Naive B cell (primary cell): ENCODE measurements around the gene BUD23. TPM values are rescaled to one million over a fixed set of nuclear protein-coding genes. Genes with fewer than 3 reads are reported as not detected.
"Not testable (repeated sequence)": the region's sequence is repeated elsewhere in the genome, so short reads cannot be mapped to it uniquely, and the experiment has no call there.

Experiments used
- ATAC-seq, 2 donors: fragments of 150-1000 bp; cut with Tn5 transposase; 2 replicates each; pipeline ENCODE4 v1.10.0; 2021; ENCODE audit warnings: low read depth in 2 of 2, mild to moderate bottlenecking in 2 of 2, moderate library complexity in 2 of 2
- DNase-seq: peaks from one replicate; pipeline ENCODE4 v3.0.0; 2022
- H3K27ac Mint-ChIP-seq, 6 donors: one replicate each; pipeline ENCODE4 v1.8.0; 2020 to 2022; ENCODE audit warnings: mild to moderate bottlenecking in 6 of 6, mixed read lengths in 6 of 6, moderate library complexity in 5 of 6, inconsistent platforms in 2 of 6
- H3K27me3 Mint-ChIP-seq, 3 donors: one replicate each; pipeline ENCODE4 v1.8.0; 2021 to 2022; ENCODE audit warnings: mixed read lengths in 3 of 3, mild to moderate bottlenecking in 1 of 3
- H3K36me3 Mint-ChIP-seq, 2 donors: one replicate each; pipeline ENCODE4 v1.8.0; 2020 to 2022; ENCODE audit warnings: mixed read lengths in 2 of 2, inconsistent platforms in 1 of 2, mild to moderate bottlenecking in 1 of 2
- H3K4me1 Mint-ChIP-seq, 3 donors: one replicate each; pipeline ENCODE4 v1.8.0; 2020 to 2022; ENCODE audit warnings: mixed read lengths in 3 of 3, inconsistent platforms in 1 of 3, mild to moderate bottlenecking in 1 of 3, moderate library complexity in 1 of 3
- H3K4me3 Mint-ChIP-seq, 8 donors: one replicate each; pipeline ENCODE4 v1.8.0; 2020 to 2022; ENCODE audit warnings: mild to moderate bottlenecking in 8 of 8, mixed read lengths in 8 of 8, moderate library complexity in 8 of 8, inconsistent platforms in 2 of 8
- H3K9me3 Mint-ChIP-seq, 7 donors: one replicate each; pipeline ENCODE4 v1.8.0; 2020 to 2022; ENCODE audit warnings: mixed read lengths in 7 of 7, mild to moderate bottlenecking in 5 of 7, inconsistent platforms in 2 of 7, moderate library complexity in 1 of 7
- polyA plus RNA-seq, 6 donors: library from polyadenylated mRNA; unstranded; fragments of 300-500 nt; fragmentation: Illumina TruSeq; gene quantifications; one replicate each; pipeline ENCODE4 v1.2.3, GENCODE V29; 2021; ENCODE audit warnings: low read depth in 6 of 6

The BUD23 gene
- polyA plus RNA-seq, 6 donors from 2014 or later = 129 to 249 (median 148) TPM

DNA sequence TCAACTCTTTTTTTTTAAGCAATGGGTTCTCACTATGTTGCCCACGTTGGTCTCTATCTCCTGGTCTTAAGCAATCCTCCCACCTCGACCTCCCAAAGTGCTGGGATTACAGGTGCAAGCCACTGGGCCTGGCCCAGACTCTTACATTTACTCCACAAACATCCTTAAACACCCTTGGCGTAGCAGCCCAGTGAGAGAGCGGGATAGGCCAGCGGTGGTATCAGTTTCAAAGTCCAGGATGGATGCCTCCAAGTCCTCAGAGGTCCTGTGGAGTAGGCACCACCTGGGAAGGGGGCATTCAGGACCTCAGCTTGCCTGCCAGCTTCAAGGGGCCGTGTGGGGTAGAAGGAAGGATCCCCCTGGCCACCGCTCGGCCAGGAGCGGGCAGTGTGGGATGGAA is 33.8 kb upstream of the BUD23 start:
- no peak for DNase-seq
- Mint-ChIP-seq H3K27me3 (peaks cover 57 to 82% (median 73%) of the 10 kb centered on the region in 3 donors), H3K36me3 (peaks cover 0 to 19% of the 10 kb centered on the region in 2 donors), H3K4me1 (peaks cover 16 to 19% (median 17%) of the 10 kb centered on the region in 3 donors), H3K9me3 (no peaks in the 10 kb centered on the region), H3K4me3 (peak overlapping the region in 7 of 8 donors; percentile 36 to 88 (median 61)), H3K27ac (no peak overlapping the region)
- no peak for ATAC-seq

DNA sequence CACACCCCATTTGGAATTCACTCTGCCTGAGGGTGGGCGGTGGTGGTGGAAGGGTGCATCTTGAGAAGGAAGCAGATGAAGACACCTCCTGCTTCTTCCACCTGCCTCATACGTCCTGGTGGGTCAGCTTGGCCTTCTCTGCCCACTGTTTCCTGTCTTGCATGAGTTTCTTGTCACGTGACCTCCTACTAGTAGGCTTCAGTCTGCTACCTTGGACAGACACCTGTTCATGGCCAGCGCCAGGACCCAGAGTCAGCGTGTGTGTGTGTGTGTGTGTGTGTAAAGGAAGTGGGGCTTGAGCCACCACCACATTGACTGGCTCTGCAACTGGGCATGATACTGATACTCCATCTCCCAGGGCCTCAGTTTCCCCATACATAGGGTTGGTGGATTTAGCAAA is 32.9 kb upstream of the BUD23 start:
- Mint-ChIP-seq H3K27me3 (peaks cover 50 to 79% (median 71%) of the 10 kb centered on the region in 3 donors), H3K4me3 (peak overlapping the region in 1 of 8 donors; percentile 65), H3K9me3 (peaks cover 0 to 3% (median 0%) of the 10 kb centered on the region in 7 donors), H3K4me1 (peaks cover 16 to 19% (median 17%) of the 10 kb centered on the region in 3 donors), H3K27ac (no peak overlapping the region), H3K36me3 (peaks cover 0 to 19% of the 10 kb centered on the region in 2 donors)
- DNase-seq = no peak
- no peak for ATAC-seq

DNA sequence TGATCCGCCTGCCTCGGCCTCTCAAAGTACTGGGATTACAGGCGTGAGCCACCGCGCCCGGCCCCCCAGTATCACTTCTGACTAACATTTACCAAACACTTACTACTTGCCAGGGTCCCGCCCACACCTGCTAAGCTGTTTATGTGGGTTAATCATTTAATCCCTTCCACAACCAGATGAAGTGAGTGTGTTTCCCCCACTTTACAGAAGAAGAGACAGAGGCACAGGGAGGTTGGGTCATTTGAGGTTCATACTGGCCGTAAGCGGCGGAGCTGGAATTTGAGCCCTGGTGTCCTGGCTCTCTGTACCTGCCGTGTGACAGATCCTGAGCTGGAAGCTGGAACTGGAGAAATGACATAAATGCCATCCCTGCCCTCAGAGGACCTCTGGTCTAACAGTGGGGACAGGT is 30.9 kb upstream of the BUD23 start:
- Mint-ChIP-seq H3K4me1 (peaks cover 13 to 19% (median 17%) of the 10 kb centered on the region in 3 donors), H3K36me3 (peaks cover 0 to 19% of the 10 kb centered on the region in 2 donors), H3K27ac (peak overlapping the region in 1 of 6 donors; percentile 81), H3K4me3 (no peak overlapping the region), H3K9me3 (peaks cover 0 to 3% (median 0%) of the 10 kb centered on the region in 7 donors), H3K27me3 (peaks cover 41 to 59% (median 56%) of the 10 kb centered on the region in 3 donors)
- DNase-seq = no peak
- ATAC-seq = no peak

DNA sequence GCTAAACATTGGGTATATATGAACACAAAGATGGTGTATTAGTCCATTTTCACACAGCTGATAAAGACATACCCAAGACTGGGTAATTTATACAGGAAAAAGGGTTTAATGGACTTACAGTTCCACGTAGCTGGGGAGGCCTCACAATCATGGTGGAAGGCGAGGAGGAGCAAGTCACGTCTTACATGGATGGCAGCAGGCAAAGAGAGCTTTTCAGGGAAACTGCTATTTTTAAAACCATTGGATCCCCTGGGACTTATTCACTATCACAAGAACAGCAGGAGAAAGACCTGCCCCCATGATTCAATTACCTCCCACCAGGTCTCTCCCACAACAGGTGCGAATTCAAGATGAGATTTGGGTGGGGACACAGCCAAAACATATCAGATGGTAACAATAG is 28.1 kb upstream of the BUD23 start:
- not testable (repeated sequence) for H3K36me3 Mint-ChIP-seq, DNase-seq, H3K27ac Mint-ChIP-seq, H3K4me1 Mint-ChIP-seq, ATAC-seq, H3K9me3 Mint-ChIP-seq, H3K4me3 Mint-ChIP-seq
- H3K27me3 Mint-ChIP-seq = peaks cover 31 to 44% (median 38%) of the 10 kb centered on the region in 3 donors

DNA sequence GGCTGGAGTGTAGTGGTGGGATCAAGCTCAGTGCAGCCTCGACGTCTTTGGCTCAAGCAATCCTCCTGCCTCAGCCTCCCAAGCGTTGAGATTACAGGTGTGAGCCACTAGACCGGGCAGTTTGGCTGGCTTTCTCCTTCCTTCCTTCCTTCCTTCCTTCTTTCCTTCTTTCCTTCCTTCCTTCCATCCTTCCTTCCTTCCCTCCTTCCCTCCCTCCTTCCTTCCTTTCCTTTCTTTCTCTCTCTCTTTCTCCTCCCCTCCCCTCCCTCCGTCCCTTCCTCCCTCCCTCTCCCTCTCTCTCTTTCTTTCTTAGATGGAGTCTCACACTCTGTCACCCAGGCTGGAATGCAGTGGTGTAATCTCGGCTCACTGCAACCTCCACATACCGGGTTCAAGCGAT is 23.4 kb upstream of the BUD23 start:
- Mint-ChIP-seq H3K36me3 (peaks cover 7 to 10% of the 10 kb centered on the region in 2 donors), H3K27ac (no peak overlapping the region), H3K4me3 (no peak overlapping the region), H3K9me3 (peaks cover 6 to 11% (median 8%) of the 10 kb centered on the region in 7 donors), H3K27me3 (peaks cover 33 to 50% (median 47%) of the 10 kb centered on the region in 3 donors), H3K4me1 (peaks cover 0 to 5% (median 0%) of the 10 kb centered on the region in 3 donors)
- ATAC-seq (no peak), DNase-seq (no peak)

DNA sequence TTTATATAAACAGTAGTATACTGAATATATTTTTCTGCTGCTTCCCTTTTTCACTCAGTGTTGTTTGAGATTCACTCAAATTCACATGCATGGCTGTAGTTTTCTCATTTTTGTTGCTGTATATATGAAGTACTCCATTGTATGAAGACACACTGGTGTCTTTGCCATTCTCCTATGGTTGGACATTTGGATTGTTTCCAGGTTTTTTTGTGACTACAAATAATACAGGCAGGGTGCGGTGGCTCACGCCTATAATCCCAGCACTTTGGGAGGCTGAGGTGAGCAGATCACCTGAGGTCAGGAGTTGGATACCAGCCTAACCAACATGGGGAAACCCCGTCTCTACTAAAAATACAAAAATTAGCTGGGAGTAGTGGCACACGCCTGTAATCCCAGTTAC is 22.8 kb upstream of the BUD23 start:
- Mint-ChIP-seq H3K9me3 (peaks cover 6 to 11% (median 8%) of the 10 kb centered on the region in 7 donors), H3K27me3 (peaks cover 39 to 48% (median 47%) of the 10 kb centered on the region in 3 donors)
- not testable (repeated sequence) for DNase-seq, H3K4me1 Mint-ChIP-seq, ATAC-seq, H3K4me3 Mint-ChIP-seq, H3K36me3 Mint-ChIP-seq, H3K27ac Mint-ChIP-seq

DNA sequence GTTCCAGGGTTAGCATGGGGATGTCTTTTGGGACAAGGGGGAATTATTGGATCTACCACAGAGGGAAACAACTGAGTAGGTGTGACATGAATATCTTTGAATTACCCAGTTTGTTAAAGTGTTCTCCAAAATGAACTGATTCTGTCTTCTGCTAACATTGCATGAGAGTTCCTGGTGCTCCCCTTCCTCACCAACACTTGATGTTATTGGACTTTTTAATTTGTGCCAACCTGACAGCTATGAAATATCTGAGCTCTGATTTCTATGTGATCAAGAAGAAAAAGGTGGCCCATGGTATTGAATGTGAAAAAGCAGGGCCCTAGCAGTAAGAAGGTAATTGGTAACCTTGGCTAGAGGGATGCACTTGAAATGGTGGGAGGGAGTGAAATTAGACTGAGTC is 20.4 kb upstream of the BUD23 start:
- Mint-ChIP-seq H3K4me1 (peaks cover 0 to 5% (median 0%) of the 10 kb centered on the region in 3 donors), H3K9me3 (peaks cover 6 to 11% (median 8%) of the 10 kb centered on the region in 7 donors), H3K36me3 (peaks cover 7 to 10% of the 10 kb centered on the region in 2 donors), H3K27ac (no peak overlapping the region), H3K27me3 (peaks cover 38 to 56% (median 53%) of the 10 kb centered on the region in 3 donors), H3K4me3 (no peak overlapping the region)
- no peak for DNase-seq
- no peak for ATAC-seq

DNA sequence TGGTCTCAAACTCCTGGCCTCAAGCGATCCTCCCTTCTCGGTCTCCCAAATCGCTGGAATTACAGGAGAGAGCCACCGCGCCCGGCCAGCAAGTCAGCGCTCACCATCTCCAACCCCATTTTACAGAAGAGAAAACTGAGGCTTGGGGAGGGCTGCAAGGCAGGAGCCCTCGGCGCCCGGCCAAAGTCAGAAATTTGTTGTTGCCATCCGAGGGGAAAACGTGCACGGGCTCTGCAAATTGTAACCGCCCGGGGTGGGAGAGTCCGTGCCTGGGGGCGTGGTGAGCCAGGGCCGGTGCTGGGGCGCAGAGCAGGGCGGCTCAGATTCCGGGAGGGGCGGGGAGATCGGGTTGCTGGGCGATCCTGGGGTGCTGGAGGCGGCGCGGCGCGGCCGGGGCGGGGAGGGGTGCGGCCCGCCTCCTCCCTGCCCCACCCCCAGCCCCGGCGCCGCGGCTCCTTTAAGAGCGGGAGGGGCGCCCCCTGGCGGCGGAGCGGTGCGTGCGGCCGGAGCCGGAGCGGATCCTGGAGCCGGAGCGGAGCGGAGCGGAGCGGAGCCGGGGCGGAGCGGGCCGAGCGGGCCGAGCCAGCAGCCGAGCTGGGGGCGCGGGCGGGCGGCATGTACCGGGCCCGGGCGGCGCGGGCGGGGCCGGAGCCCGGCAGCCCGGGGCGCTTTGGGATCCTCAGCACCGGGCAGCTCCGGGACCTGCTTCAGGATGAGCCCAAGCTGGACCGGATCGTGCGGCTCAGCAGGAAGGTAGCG is 15.9 kb upstream of the BUD23 start, which contains the start of gene VPS37D:
Gene VPS37D, plus strand, starts transcription at position 488 of the 759 bp plus-strand sequence. Its CDS starts 128 bp downstream, at position 616.
- H3K36me3 Mint-ChIP-seq = peaks cover 7 to 10% of the 10 kb centered on the region in 2 donors
- peak; percentile 91 for DNase-seq
- peaks cover 11 to 13% (median 13%) of the 10 kb centered on the region in 3 donors for H3K4me1 Mint-ChIP-seq
- H3K9me3 Mint-ChIP-seq = peaks cover 4 to 10% (median 8%) of the 10 kb centered on the region in 7 donors
- H3K27me3 Mint-ChIP-seq = peaks cover 27 to 52% (median 49%) of the 10 kb centered on the region in 3 donors
- H3K4me3 Mint-ChIP-seq = peak within 1 kb of the TSS; percentile 74 to 94 (median 86)
- ATAC-seq = peak; percentile 89 to 90
- H3K27ac Mint-ChIP-seq = peak within 1 kb of the TSS; percentile 66 to 89 (median 76)

GRCh38 chr7:73668103-73668885 is 15.1 kb upstream of the BUD23 start:
- peaks cover 22 to 45% (median 42%) of the 10 kb centered on the region in 3 donors for H3K27me3 Mint-ChIP-seq
- no peak for DNase-seq
- peaks cover 11 to 13% (median 13%) of the 10 kb centered on the region in 3 donors for H3K4me1 Mint-ChIP-seq
- H3K4me3 Mint-ChIP-seq = peak overlapping the region; percentile 72 to 94 (median 84)
- no peak for ATAC-seq
- peaks cover 2 to 4% of the 10 kb centered on the region in 2 donors for H3K36me3 Mint-ChIP-seq
- peak overlapping the region in 5 of 6 donors; percentile 47 to 89 (median 75) for H3K27ac Mint-ChIP-seq
- H3K9me3 Mint-ChIP-seq = peaks cover under 1 to 3% (median 2%) of the 10 kb centered on the region in 7 donors

DNA sequence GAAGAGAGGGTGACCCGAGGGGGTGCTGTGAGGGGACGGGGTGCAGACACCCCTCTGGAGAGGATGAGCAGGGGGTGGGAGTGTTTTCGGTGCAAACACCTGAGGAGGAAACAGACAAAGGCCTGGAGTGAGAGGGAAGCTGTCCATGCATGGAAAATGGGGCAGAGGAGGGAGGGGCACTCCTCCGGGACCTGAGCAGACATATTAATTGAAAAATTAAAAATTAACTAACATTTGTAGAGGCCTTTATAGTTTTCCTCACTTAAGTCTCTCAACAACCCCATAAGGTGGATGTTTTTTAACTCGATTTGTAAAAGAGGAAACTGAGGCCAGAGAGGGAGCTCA is 14.5 kb upstream of the BUD23 start:
- Mint-ChIP-seq H3K4me1 (peaks cover 11 to 13% (median 13%) of the 10 kb centered on the region in 3 donors), H3K9me3 (peaks cover 0 to 1% (median 0%) of the 10 kb centered on the region in 7 donors), H3K27me3 (peaks cover 19 to 40% (median 36%) of the 10 kb centered on the region in 3 donors), H3K27ac (peak overlapping the region in 1 of 6 donors; percentile 10), H3K4me3 (peak overlapping the region; percentile 72 to 94 (median 84)), H3K36me3 (no peaks in the 10 kb centered on the region)
- ATAC-seq (no peak), DNase-seq (no peak)

- DNase-seq (no peak), ATAC-seq (no peak)
- H3K9me3 Mint-ChIP-seq = peaks cover 0 to 1% (median 0%) of the 10 kb centered on the region in 7 donors
- H3K27me3 Mint-ChIP-seq = peaks cover 15 to 36% (median 32%) of the 10 kb centered on the region in 3 donors
- peaks cover 9 to 13% (median 11%) of the 10 kb centered on the region in 3 donors for H3K4me1 Mint-ChIP-seq
- peak overlapping the region in 2 of 8 donors; percentile 21 to 54 for H3K4me3 Mint-ChIP-seq
- no peaks in the 10 kb centered on the region for H3K36me3 Mint-ChIP-seq
- no peak overlapping the region for H3K27ac Mint-ChIP-seq
Observed at GRCh38 chr7:73669288-73669701, 14.1 kb upstream of the BUD23 start.

DNA sequence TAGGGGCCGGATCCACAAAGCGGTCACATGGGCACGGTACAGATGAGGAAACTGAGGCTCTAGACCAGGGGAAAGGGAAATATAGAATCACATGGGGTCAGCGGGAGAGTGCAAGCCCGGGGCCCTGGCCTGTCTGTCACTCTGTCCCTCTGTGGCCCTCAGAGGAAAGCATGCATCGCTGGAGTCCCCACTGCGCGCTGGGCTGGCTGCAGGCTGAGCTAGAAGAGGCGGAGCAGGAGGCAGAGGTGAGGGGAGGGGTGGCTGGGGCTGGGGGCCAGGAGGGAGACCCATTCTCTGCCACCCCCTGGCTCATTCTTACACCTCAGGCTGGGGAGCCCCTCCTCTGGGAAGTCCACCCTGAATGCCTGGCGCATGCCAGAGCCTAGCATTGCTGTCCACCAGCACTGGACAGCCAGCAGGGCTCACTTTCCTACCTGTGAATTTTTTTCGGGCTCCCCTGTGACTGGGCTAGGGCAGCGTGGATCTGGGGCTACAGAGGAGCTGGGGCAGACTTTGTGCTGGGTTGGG is 13.5 kb upstream of the BUD23 start:
- H3K36me3 Mint-ChIP-seq = no peaks in the 10 kb centered on the region
- H3K9me3 Mint-ChIP-seq = peaks cover 0 to 1% (median 0%) of the 10 kb centered on the region in 7 donors
- peak overlapping the region in 3 of 8 donors; percentile 22 to 54 (median 45) for H3K4me3 Mint-ChIP-seq
- no peak for DNase-seq
- H3K4me1 Mint-ChIP-seq = peaks cover 8 to 13% (median 11%) of the 10 kb centered on the region in 3 donors
- H3K27ac Mint-ChIP-seq = no peak overlapping the region
- H3K27me3 Mint-ChIP-seq = peaks cover 10 to 30% (median 27%) of the 10 kb centered on the region in 3 donors
- ATAC-seq = no peak

DNA sequence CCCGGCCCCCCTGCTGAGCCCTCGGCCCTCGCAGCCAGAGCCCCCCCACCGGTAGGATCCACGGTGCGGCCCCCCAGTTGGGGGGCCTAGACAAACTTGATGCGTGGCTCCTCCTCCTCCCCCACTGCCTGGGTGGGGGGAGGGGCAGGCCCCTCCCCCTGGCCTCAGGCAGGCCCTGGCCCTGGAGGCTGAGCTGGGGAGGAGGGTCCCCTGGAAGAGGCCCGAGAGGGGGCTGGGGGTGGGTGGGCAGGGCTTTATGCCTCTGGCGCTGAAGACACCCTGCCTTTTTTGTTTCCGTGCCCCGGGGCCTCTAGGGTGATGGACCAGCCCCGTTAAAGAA is 12.1 kb upstream of the BUD23 start:
- no peak for ATAC-seq

More for the DNA sequence above, 12.1 kb upstream of the BUD23 start:
- H3K36me3 Mint-ChIP-seq = no peaks in the 10 kb centered on the region
- no peak overlapping the region for H3K27ac Mint-ChIP-seq
- H3K4me1 Mint-ChIP-seq = peaks cover 8 to 13% (median 11%) of the 10 kb centered on the region in 3 donors
- no peaks in the 10 kb centered on the region for H3K9me3 Mint-ChIP-seq
- DNase-seq = no peak
- H3K27me3 Mint-ChIP-seq = peaks cover under 1 to 17% (median 16%) of the 10 kb centered on the region in 3 donors
- no peak overlapping the region for H3K4me3 Mint-ChIP-seq
